ENCODE measurements around the gene C6orf120. TPM values are rescaled to one million over a fixed set of nuclear protein-coding genes. Genes with fewer than 3 reads are reported as not detected.

The C6orf120 gene
- total and polyA plus RNA-seq, 2 of the 13 experiments (the other 11 are each of a cell fraction or from before 2014, with no cell fraction given): 21.7 to 29.9 TPM

DNA sequence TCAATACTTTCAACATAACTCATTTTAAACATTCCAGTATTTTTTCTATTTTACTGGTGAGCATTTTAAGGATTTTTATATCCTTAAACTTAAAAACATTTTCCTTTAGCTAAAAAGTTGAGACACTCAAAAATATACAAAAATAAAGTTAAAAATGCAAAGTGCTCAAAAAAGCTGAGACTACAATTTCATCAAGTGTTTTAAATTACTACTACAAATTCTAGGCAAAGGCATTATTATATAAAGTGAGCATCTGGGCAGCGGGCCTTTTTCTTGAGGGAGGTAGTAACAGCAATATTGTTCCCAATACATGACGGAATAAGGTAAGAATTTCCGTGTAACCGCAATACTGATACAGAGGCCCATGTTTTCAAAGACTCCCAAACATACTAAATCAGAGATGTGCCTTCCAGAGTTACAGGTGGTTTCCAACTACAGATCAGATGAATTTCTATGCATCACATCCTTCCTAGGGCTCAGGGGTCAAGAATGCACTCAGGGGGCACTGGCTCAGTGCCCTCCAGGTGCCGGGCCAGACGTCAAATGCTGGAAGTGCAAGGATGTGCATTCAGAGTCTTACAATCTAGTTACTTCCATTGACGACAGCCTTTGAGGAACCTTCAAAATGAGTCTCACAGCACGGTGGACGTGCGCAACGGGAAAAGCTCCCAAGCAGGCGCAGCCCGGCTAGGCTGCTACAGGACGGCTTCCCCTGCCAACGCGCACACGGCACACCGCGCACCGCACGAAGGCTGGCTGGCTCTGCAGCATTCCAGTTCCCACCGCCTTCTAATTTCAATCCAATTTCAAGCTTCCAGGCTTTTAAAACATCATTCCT is 20.7 kb downstream of the C6orf120 start (continued):
- TF ChIP-seq ISL2 (CRISPR knock-in tag; IDR thresholded peaks at IDR 0.05) (0 out of 2 replicates have a peak, but pooled peaks have one; percentile 17), ZNF614 (CRISPR knock-in tag; IDR thresholded peaks at IDR 0.05; ENCODE audit: borderline replicate concordance) (no peak), ZNF10 (CRISPR knock-in tag; IDR thresholded peaks at IDR 0.05; ENCODE audit: borderline replicate concordance, low read depth) (no peak), ZNF569 (CRISPR knock-in tag; IDR thresholded peaks at IDR 0.05; ENCODE audit: borderline replicate concordance) (no peak), TGIF2 (CRISPR knock-in tag; IDR thresholded peaks at IDR 0.05) (no peak), ZNF598 (CRISPR knock-in tag; IDR thresholded peaks at IDR 0.05; ENCODE audit: borderline replicate concordance) (peak; percentile 50; the same call in 1 of the 2 replicates), MTERF4 (CRISPR knock-in tag; IDR thresholded peaks at IDR 0.05) (no peak), ZNF263 (CRISPR knock-in tag; IDR thresholded peaks at IDR 0.05) (no peak), RFXANK (CRISPR knock-in tag; IDR thresholded peaks at IDR 0.05) (no peak), KLF15 (CRISPR knock-in tag; IDR thresholded peaks at IDR 0.05; ENCODE audit: borderline replicate concordance) (no peak), ZNF550 (CRISPR knock-in tag; IDR thresholded peaks at IDR 0.05; ENCODE audit: borderline replicate concordance) (peak; percentile 86; the same call in 1 of the 2 replicates), NPAS2 (CRISPR knock-in tag; IDR thresholded peaks at IDR 0.05; ENCODE audit: borderline replicate concordance) (no peak), ZNF232 (CRISPR knock-in tag; IDR thresholded peaks at IDR 0.05; ENCODE audit: borderline replicate concordance) (no peak), ATF3 (CRISPR knock-in tag; IDR thresholded peaks at IDR 0.05) (no peak), KLF16 (CRISPR knock-in tag; IDR thresholded peaks at IDR 0.05) (0 out of 4 replicates have a peak, but pooled peaks of 1 of the 2 experiments have one; percentile 34), CENPX (CRISPR knock-in tag; IDR thresholded peaks at IDR 0.05) (no peak), PREB (CRISPR knock-in tag; IDR thresholded peaks at IDR 0.05) (no peak), PPARG (CRISPR knock-in tag; conservative IDR thresholded peaks at IDR 0.05) (no peak), ZNF563 (CRISPR knock-in tag; IDR thresholded peaks at IDR 0.05) (no peak), ZNF136 (CRISPR knock-in tag; IDR thresholded peaks at IDR 0.05; ENCODE audit: low read depth) (no peak)
- TF ChIP-seq, protein P1, sequence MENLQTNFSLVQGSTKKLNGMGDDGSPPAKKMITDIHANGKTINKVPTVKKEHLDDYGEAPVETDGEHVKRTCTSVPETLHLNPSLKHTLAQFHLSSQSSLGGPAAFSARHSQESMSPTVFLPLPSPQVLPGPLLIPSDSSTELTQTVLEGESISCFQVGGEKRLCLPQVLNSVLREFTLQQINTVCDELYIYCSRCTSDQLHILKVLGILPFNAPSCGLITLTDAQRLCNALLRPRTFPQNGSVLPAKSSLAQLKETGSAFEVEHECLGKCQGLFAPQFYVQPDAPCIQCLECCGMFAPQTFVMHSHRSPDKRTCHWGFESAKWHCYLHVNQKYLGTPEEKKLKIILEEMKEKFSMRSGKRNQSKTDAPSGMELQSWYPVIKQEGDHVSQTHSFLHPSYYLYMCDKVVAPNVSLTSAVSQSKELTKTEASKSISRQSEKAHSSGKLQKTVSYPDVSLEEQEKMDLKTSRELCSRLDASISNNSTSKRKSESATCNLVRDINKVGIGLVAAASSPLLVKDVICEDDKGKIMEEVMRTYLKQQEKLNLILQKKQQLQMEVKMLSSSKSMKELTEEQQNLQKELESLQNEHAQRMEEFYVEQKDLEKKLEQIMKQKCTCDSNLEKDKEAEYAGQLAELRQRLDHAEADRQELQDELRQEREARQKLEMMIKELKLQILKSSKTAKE (CRISPR knock-in tag; IDR thresholded peaks at IDR 0.05; ENCODE audit: borderline replicate concordance): no peak
- TF ChIP-seq, protein P2, sequence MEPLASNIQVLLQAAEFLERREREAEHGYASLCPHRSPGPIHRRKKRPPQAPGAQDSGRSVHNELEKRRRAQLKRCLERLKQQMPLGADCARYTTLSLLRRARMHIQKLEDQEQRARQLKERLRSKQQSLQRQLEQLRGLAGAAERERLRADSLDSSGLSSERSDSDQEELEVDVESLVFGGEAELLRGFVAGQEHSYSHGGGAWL (CRISPR knock-in tag; IDR thresholded peaks at IDR 0.05): no peak
- TF ChIP-seq, protein P3, sequence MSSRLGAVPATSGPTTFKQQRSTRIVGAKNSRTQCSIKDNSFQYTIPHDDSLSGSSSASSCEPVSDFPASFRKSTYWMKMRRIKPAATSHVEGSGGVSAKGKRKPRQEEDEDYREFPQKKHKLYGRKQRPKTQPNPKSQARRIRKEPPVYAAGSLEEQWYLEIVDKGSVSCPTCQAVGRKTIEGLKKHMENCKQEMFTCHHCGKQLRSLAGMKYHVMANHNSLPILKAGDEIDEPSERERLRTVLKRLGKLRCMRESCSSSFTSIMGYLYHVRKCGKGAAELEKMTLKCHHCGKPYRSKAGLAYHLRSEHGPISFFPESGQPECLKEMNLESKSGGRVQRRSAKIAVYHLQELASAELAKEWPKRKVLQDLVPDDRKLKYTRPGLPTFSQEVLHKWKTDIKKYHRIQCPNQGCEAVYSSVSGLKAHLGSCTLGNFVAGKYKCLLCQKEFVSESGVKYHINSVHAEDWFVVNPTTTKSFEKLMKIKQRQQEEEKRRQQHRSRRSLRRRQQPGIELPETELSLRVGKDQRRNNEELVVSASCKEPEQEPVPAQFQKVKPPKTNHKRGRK (CRISPR knock-in tag; IDR thresholded peaks at IDR 0.05): no peak
